22Rv1 (cell line): ENCODE results near the gene RHOC.

Experiments used
- H3K27ac ChIP-seq: fragments of 450-650 bp; 2 replicates; pipeline ENCODE4 v1.5.1; 2017
- ZFX ChIP-seq: fragments of 450-650 bp; IDR thresholded peaks from 2 replicates; pipeline ENCODE4 v1.6.1; 2017; ENCODE audit warnings: antibody characterized with exemption, borderline replicate concordance
- TF ChIP-seq, protein P1 (sequence below): fragments of 450-650 bp; IDR thresholded peaks from 2 replicates; pipeline ENCODE4 v1.5.1; 2017; ENCODE audit warnings: mild to moderate bottlenecking

Gene RHOC

DNA sequence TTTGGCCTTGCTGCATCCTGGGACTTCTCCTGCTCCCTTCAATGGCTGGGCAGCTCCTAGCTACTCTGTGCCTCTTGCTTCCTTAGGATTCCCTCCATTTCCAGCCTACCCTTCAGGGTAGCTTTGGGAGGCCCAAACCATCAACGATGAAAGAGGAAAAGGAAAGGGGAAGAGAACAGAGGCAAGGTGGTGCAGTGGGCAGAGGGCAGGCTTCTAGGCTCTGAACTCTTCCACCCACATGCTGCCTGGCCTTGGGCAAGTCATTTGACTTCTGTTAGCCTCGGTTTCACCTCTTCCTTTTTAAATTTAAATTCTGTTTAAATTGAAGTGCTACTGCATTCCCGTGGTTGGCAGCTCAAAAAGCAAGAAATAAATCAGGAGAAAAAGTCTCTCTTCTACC is 13.9 kb upstream of the RHOC start:
- H3K27ac ChIP-seq: no peak overlapping the region
- TF ChIP-seq, protein P1, sequence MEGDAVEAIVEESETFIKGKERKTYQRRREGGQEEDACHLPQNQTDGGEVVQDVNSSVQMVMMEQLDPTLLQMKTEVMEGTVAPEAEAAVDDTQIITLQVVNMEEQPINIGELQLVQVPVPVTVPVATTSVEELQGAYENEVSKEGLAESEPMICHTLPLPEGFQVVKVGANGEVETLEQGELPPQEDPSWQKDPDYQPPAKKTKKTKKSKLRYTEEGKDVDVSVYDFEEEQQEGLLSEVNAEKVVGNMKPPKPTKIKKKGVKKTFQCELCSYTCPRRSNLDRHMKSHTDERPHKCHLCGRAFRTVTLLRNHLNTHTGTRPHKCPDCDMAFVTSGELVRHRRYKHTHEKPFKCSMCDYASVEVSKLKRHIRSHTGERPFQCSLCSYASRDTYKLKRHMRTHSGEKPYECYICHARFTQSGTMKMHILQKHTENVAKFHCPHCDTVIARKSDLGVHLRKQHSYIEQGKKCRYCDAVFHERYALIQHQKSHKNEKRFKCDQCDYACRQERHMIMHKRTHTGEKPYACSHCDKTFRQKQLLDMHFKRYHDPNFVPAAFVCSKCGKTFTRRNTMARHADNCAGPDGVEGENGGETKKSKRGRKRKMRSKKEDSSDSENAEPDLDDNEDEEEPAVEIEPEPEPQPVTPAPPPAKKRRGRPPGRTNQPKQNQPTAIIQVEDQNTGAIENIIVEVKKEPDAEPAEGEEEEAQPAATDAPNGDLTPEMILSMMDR: no peak
- no peak for TF ChIP-seq ZFX

DNA sequence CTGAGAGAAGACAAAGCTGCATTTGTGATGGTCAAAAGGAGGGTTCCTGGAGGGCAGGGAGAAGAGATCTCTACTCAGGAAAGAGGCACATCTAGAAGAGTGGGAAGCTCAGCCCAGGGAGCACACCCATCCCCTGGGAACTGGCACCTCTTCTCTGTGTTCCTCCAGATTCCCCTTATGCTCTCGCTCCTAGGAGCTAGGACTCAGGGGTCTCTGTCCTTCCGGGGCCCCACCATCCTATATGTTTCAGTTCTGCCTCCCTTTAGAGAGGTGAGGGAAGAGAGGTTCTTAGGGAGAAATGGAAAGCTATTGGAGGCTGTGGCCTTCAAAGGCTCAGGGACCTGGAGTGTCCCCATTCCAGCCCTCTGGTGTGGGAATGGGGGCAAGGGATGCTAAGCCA is 12.8 kb upstream of the RHOC start:
- no peak for TF ChIP-seq ZFX
- TF ChIP-seq, protein P1: no peak
- H3K27ac ChIP-seq: no peak overlapping the region

DNA sequence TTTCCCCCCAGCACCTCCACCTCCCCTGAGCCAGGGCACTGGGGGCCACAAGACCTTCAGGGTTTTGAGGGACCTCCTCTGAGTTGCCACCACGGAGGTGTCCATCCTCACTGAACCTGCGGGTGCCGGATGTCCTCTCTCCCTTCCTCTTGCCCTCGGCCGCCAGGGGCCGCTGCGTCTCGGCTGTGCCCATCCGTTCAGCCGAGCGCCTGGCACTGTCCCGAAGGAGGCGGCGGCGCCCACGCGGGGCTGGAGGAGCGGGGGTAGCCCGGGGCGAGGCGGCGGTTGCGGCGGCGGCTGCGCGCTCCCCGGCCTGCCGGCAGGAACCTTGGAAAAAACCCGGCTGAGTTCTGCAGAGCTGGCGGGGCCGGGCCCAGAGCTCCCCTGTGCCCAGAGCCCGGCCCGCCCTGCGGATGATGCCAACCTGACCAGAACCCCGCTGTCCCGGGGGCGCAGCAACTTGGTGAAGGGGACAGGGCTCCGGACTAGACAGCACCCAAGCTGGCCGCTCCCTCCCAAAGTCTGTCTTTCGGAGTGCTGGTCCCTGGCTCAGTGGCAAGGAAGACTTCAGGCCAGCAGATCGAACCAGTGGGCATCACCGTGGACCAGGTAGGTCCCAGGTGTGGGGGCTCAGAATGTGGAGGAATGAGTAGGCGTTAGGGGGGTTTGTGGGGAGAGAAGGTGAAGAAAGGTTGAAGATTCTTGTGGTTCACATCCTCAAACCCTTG is 11.9 kb upstream of the RHOC start:
- no peak overlapping the region for H3K27ac ChIP-seq
- TF ChIP-seq, protein P1: peak; percentile 98
- no peak for TF ChIP-seq ZFX

DNA sequence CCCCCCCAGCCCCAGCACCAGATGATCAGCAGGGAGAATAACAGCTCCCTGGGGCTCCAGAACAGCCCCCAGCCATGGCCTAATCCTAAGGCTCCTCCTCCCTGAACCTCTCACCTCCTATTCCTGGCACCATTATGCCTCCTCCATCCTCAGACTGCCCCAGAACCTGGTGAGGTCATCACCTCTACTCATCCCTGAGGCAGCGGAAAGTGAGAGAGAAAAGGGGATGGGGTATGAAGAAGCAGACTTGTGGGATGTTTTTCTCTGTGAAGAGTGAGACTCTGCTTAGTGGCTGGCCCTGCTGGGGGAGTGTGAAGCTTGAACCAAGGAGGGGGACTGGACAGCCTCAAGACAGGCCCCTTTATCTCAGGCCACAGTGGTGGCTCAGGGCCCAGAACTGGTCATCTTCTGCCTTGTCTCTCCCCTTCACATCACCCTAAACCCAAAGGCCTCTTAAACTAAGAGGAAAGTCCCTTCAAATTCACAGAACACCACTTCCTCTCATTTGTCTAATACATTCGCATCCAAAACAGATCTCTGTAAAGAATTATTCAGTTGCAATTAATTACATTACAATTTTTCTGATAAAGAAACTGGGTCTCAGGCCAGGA is 10.4 kb upstream of the RHOC start:
- H3K27ac ChIP-seq: no peak overlapping the region
- no peak for TF ChIP-seq ZFX
- TF ChIP-seq, protein P1: no peak

DNA sequence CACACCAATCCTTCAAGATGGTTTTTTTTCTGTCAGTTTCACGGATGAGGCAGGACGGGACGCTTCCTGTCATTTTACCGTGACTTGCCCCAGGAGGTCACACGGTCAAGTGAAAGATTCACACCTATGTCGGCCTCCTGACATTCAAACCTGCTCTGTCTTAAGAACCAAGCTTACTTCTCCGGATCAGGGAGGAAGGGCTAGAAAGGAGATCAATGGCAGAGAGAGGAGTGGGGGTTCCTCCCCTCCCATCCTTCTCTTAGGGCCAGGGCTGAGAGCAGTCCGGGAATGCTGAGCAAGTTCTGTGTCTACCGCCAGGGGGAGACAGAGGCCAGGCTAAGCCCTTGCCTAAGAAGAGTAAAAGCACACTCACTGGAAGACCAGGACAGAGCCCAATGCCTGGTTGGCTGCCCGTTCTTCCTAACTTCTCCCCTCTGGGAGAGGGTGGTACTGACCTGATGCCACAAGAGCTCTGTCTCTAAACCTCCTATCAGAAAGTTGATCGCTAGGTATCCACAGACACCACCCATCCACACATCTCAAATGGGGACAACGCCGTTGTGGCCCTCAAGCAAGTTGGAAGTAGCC is 9.3 kb upstream of the RHOC start:
- TF ChIP-seq, protein P1: peak; percentile 91
- no peak for TF ChIP-seq ZFX
- no peak overlapping the region for H3K27ac ChIP-seq

DNA sequence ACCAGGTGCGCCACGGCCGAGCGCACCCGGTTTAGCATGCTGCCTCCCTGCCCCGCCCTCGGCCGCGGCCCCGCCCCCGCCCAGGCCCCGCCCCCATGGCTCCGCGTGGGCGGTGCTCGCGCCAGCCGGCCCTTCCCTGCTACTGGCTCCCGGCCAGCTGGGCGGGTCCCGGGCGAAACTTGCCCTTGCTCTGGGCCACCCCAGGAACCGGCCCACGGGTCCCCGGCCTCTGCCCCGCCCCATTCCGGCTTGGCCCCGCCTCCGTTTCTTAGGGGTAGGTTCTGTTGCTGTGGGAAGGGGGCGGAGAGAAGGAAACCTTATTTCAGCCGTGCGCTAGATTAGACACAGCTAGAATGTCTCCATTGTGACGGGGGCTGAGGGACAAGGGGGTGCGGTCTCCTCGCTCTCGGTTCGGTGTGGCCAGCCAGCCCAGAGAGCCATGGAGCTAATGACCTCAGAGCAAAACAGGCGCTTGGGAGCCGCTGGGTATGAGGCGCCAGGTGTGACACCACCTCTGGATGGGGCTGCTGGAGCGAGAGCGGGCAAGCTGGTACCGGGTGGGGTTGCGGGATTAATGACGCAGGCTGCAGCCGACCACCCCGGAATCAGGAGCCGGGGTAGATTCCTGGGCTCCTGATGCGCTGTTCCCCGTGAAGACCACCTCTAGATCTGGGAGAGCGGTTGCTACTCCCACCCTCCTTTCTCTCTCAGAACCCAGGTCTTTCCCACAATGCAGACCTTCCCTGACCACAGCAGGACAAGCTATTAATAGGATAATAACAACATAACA is 8.5 kb upstream of the RHOC start, which contains the start of gene PPM1J:
PPM1J (minus strand) TSS at position 69 of the 790 bp plus-strand sequence; CDS start at position 38, 31 bp downstream.
- H3K27ac ChIP-seq: no peak within 1 kb of the TSS
- TF ChIP-seq, protein P1: no peak
- no peak for TF ChIP-seq ZFX
